Mucosa of descending colon (tissue), 3 donors: Measurements from ENCODE around the gene CBFA2T3. TPM values are rescaled to one million over a fixed set of nuclear protein-coding genes. Genes with fewer than 3 reads are reported as not detected.

Experiments used
- ATAC-seq: fragments of 200-7000 bp; cut with Tn5 transposase; one replicate; pipeline ENCODE4 v1.9.1; 2020; ENCODE audit warnings: mild to moderate bottlenecking, moderate library complexity
- DNase-seq, 3 donors: peaks; one replicate each; pipeline ENCODE4 v3.0.0-alpha.2; 2020
- H3K36me3 ChIP-seq: fragments of 200-600 bp; one replicate; pipeline ENCODE4 v1.8.0; 2021; ENCODE audit warnings: low read depth, mild to moderate bottlenecking
- H3K4me1 ChIP-seq: fragments of 200-600 bp; one replicate; pipeline ENCODE4 v1.8.0; 2021; ENCODE audit warnings: low read depth, mild to moderate bottlenecking
- H3K4me3 ChIP-seq: fragments of 200-600 bp; one replicate; pipeline ENCODE4 v1.8.0; 2021; ENCODE audit warnings: mild to moderate bottlenecking
- H3K9me3 ChIP-seq: fragments of 200-600 bp; one replicate; pipeline ENCODE4 v1.8.0; 2021; ENCODE audit warnings: mild to moderate bottlenecking
- intact Hi-C, 2 donors: fragments of 100-400 bp; cut with DNase I in 1 of 2; cut with micrococcal nuclease in 1 of 2; formaldehyde crosslinking; loops; one replicate each; pipeline versions ENCODE4 v1.11.0 to v1.11.1; 2022; cut with DNase I, micrococcal nuclease
- total RNA-seq, 3 donors: library from RNA; stranded (reverse); fragmentation: NEBNext Ultra II Directional in 2 of 3; extraction: Animal tissue kit (Norgen Biotek cat#: 25700) in 2 of 3; gene quantifications; one replicate each; pipeline versions ENCODE4 v1.2.1 to v1.2.4, GENCODE V29; 2021 to 2023
- TF ChIP-seq, protein P1 (sequence below): fragments of 200-600 bp; IDR thresholded peaks from one replicate; pipeline ENCODE4 v1.8.0; 2022; ENCODE audit warnings: antibody characterized with exemption, mild to moderate bottlenecking
- donor health status: DM: no; HTN: no; CAD: no; lungs with moderate emphysema.
- donor health status: DM: no; HTN: no; CAD: no.
- donor health status: DM: no; HTN: yes; CAD: no.

The CBFA2T3 gene
- total RNA-seq, 3 donors from 2014 or later: 6.9 to 12.8 (median 8.4) TPM

DNA sequence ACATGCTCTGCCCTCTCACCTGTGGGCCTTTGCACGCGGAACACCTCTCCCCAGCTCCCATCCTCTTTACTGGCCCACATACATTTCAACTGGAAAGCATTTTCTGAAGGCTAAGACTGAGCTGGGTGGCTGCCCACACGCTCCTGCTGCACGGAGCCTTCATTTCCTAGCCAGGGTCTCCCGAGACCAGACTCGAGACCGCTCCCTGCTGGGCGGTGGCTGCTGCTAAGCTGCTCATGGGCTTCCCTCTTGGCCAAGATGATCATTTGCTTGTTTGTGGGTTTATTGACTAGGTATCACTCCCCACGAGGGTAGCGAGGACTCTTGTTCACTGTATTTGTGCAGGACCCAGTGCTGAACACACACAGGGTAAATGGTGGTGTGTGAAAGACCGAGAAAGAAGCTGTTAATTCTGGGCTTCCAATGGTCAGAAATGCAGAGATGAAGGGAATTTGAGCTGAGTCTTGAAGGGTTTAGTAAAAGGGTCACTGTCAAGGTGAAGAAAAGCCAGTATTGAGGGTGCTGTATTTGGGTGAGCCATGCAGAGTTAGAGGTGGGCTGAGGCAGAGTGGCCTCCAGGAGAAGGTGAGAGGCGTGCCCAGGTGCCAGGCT lies 119.2 kb downstream of the CBFA2T3 start:
- no peaks in the 10 kb centered on the region for H3K36me3 ChIP-seq
- peak; percentile 84 to 90 (median 86) for DNase-seq
- peaks cover 32% of the 10 kb centered on the region for H3K4me1 ChIP-seq
- no peaks in the 10 kb centered on the region for H3K9me3 ChIP-seq
- peak; percentile 67 for ATAC-seq
- TF ChIP-seq, protein P1, sequence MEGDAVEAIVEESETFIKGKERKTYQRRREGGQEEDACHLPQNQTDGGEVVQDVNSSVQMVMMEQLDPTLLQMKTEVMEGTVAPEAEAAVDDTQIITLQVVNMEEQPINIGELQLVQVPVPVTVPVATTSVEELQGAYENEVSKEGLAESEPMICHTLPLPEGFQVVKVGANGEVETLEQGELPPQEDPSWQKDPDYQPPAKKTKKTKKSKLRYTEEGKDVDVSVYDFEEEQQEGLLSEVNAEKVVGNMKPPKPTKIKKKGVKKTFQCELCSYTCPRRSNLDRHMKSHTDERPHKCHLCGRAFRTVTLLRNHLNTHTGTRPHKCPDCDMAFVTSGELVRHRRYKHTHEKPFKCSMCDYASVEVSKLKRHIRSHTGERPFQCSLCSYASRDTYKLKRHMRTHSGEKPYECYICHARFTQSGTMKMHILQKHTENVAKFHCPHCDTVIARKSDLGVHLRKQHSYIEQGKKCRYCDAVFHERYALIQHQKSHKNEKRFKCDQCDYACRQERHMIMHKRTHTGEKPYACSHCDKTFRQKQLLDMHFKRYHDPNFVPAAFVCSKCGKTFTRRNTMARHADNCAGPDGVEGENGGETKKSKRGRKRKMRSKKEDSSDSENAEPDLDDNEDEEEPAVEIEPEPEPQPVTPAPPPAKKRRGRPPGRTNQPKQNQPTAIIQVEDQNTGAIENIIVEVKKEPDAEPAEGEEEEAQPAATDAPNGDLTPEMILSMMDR: peak; percentile 71
- peak overlapping the region; percentile 95 for H3K4me3 ChIP-seq
- intact Hi-C loops: no loop called here

DNA sequence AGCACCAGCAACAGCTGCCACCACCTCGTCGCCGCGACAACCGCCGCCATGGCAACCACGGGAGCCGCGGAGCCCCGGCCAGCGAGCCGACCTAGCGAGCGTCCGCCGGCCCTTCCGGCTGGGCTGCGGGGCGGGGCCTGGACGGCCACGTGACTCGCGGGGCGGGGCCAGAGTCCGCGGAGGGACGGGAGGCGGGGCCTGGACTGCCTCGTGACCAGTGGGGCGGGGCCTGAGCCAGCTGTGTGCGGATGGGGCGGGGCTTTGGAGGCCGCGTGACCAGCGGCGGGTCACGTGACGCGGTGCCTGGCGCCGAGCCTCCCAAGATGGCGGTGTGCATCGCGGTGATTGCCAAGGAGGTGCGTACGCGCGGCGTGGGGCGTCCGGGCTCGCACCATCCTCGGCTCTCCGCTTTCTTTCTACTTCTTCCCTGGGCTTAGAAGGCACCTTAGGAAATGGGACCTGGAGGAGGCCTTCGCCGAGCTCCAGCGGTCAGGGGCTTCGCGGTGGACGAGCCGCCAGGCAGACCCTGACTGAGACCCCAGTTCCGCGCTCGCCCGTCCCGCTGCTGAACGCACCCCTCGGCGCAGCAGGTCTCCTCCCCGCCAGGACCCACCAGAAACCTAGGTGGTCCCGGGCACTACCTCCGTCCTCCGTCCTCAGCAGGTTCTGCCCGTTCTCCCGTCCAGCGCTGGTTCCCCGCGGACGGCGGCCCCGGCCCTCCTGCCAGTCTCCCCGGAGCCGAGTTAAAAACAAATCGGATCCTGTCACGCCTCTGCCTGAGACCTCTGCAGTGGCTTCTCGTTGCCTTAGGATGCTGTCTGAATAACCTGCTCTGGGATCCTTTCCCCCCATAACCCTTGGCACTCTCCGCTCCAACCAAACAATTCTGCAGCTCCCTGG lies 119.9 kb downstream of the CBFA2T3 start, which contains the start of the genes GALNS and TRAPPC2L:
Gene GALNS, minus strand, starts transcription at position 120 of the 900 bp plus-strand sequence. Its CDS starts 70 bp downstream, at position 50.
Gene TRAPPC2L, plus strand, starts transcription at position 300 of the 900 bp plus-strand sequence. Its CDS starts 24 bp downstream, at position 324.
- ATAC-seq (peak; percentile 97), DNase-seq (peak; percentile 98 to 100 (median 100))
- Histone ChIP-seq H3K4me1 (peaks cover 32% of the 10 kb centered on the region), H3K4me3 (peak within 1 kb of the TSS; percentile 95), H3K9me3 (no peaks in the 10 kb centered on the region), H3K36me3 (no peaks in the 10 kb centered on the region)
- intact Hi-C loops: no loop called here
- TF ChIP-seq, protein P1: no peak

DNA sequence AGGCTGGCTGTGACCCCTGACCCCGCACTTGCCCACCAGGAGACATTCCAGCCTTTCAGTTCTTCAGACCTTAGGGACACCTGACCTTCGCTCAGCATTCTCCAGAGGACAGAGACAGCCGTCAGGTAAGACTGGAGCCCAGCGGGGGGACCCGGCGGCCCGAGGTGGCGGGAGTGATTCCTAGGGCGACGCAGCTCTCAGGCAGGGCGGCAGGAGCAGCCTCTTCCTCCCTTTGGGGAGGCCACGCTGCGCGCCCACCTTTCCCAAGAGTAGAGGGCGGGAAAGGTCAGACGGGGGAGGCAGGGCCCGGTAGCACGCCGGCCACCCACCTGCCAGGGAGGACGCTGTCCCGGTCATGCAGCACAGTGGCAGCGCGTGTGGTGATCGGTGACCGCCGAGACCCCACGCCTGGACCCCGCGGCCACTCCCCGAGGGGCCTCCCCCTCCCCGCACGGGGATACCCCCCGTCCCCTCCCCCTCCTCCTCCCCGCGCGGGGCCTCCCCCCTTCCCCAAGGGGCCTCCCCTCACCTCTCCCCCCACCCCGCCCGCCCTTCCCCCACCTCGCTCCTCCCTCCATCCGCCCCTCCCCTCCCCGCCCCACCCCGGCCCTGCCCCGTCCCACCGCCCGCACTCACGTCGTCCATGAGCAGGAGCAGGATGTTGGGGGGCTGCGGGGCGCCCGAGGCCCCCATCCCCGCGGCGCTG lies 120.7 kb downstream of the CBFA2T3 start:
- Histone ChIP-seq H3K4me1 (peaks cover 32% of the 10 kb centered on the region), H3K36me3 (no peaks in the 10 kb centered on the region), H3K4me3 (peak overlapping the region; percentile 95), H3K9me3 (no peaks in the 10 kb centered on the region)
- ATAC-seq (peak; percentile 57), DNase-seq (peak; percentile 21 to 71 (median 58))
- intact Hi-C loops: no loop called here
- TF ChIP-seq, protein P1: no peak

DNA sequence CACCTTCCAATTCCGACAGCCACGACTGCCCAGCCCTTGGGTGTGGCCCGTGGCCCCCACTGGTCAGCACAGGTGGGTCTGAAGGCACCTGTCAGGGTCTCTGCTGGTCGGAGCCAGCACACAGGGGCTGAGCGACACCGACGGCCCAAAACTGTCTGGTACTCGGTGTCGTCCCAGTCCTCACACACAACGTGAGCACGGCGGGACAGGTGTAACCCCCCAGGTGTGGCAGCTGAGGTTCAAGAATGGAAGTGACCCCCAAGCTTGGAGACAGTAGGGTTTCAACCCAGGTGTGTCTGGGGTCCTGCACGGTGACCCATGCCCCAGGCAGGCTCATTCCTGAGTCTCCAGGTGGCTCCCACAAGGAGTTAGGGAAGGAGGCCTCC lies 121.3 kb downstream of the CBFA2T3 start:
- intact Hi-C loops: no loop called here
- Histone ChIP-seq H3K4me1 (peaks cover 32% of the 10 kb centered on the region), H3K9me3 (no peaks in the 10 kb centered on the region), H3K4me3 (no peak overlapping the region), H3K36me3 (no peaks in the 10 kb centered on the region)
- DNase-seq (no peak), ATAC-seq (no peak)
- TF ChIP-seq, protein P1: no peak

DNA sequence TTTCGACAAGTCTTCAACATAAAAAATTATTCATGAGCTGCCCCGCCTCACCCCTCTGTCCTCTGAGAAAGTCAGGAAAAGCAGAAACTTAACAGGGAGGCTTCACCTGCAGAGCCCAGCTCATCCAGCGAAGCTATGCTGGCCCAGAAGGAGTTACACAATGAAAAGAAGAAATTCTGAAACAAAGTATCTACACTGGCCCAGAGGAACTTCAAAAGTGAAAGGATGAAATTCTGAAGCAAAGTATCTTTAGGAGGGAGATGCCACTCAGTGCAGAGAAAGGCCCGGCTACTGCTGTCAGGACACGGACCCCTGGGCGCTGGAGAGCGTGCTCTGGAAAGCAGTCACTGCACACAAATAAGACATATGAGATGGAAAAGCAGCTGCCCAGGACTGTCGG lies 121.8 kb downstream of the CBFA2T3 start:
- no peak overlapping the region for H3K4me3 ChIP-seq
- TF ChIP-seq, protein P1: no peak
- H3K4me1 ChIP-seq: peaks cover 32% of the 10 kb centered on the region
- intact Hi-C loops: no loop called here
- no peaks in the 10 kb centered on the region for H3K9me3 ChIP-seq
- no peaks in the 10 kb centered on the region for H3K36me3 ChIP-seq
- ATAC-seq: no peak
- DNase-seq: no peak
